Transverse colon (tissue), 4 donors: Measurements from ENCODE around the gene ACADS.

ENCODE experiments used
- CTCF ChIP-seq, 5 experiments: fragments of 200-600 bp in 3 of 5; fragments of 450-650 bp in 2 of 5; sonication (generic) in 3 of 5; IDR thresholded peaks; 1 replicate in 2 of 5; 2 replicates in 3 of 5; pipeline ENCODE4 v1.5.1; 2016 to 2017; ENCODE audit warnings: antibody characterized with exemption in 5 of 5, inconsistent platforms in 3 of 5, mild to moderate bottlenecking in 2 of 5, moderate library complexity in 1 of 5
- EP300 ChIP-seq: sonication (generic); formaldehyde crosslinking; IDR thresholded peaks from one replicate; pipeline ENCODE4 v1.6.1; 2017; ENCODE audit warnings: antibody characterized with exemption, low read depth
- POLR2A ChIP-seq: fragments of 450-650 bp; IDR thresholded peaks from one replicate; pipeline ENCODE4 v1.6.1; 2016; ENCODE audit warnings: antibody characterized with exemption, mild to moderate bottlenecking, moderate library complexity
- POLR2AphosphoS5 ChIP-seq, 3 donors: sonication (generic); formaldehyde crosslinking; IDR thresholded peaks; one replicate each; pipeline ENCODE4 v1.6.1; 2016; ENCODE audit warnings: antibody characterized with exemption in 3 of 3

GRCh38 chr12:120767071-120768024, 41.7 kb downstream of the ACADS start:
- no peak for TF ChIP-seq EP300
- TF ChIP-seq POLR2AphosphoS5 (IDR thresholded peaks at IDR 0.05) = no peak
- TF ChIP-seq CTCF (IDR thresholded peaks at IDR 0.05) = no peak
- no peak for TF ChIP-seq POLR2A
